ENCODE measurements around the gene CEP131.
"Not testable (repeated sequence)": the region's sequence is repeated elsewhere in the genome, so short reads cannot be mapped to it uniquely, and the experiment has no call there.

The CEP131 gene

GRCh38 chr17:81165246-81166032 is 57.3 kb downstream of the CEP131 start, which contains the start of gene PVALEF:
Gene PVALEF, plus strand, starts transcription at chr17:81165507. Its CDS starts 15,720 bp downstream, at chr17:81181227.
- DNase-seq (ENCODE audit: low spot score), result peak; percentile 86

- DNase-seq (ENCODE audit: low spot score), result no peak
Observed at GRCh38 chr17:81164371-81165245, 58.2 kb downstream of the CEP131 start.

GRCh38 chr17:81163703-81164370 is 58.9 kb downstream of the CEP131 start:
- no peak for DNase-seq (ENCODE audit: low spot score)

GRCh38 chr17:81163051-81163695 is 59.6 kb downstream of the CEP131 start:
- no peak for DNase-seq (ENCODE audit: low spot score)

GRCh38 chr17:81162491-81162890 is 60.3 kb downstream of the CEP131 start:
- no peak for DNase-seq (ENCODE audit: low spot score)

- DNase-seq (ENCODE audit: low spot score), result no peak
Observed at GRCh38 chr17:81161972-81162371, 60.8 kb downstream of the CEP131 start.

GRCh38 chr17:81161536-81161935 is 61.2 kb downstream of the CEP131 start:
- no peak for DNase-seq (ENCODE audit: low spot score)

GRCh38 chr17:81160747-81161453 is 61.9 kb downstream of the CEP131 start:
- no peak for DNase-seq (ENCODE audit: low spot score)

GRCh38 chr17:81160306-81160705 is 62.5 kb downstream of the CEP131 start:
- no peak for DNase-seq (ENCODE audit: low spot score)

- no peak for DNase-seq (ENCODE audit: low spot score)
Observed at GRCh38 chr17:81159611-81160265, 63.0 kb downstream of the CEP131 start.

GRCh38 chr17:81158688-81159590 is 63.8 kb downstream of the CEP131 start:
- DNase-seq (ENCODE audit: low spot score), result no peak

- no peak for DNase-seq (ENCODE audit: low spot score)
Observed at GRCh38 chr17:81157848-81158687, 64.7 kb downstream of the CEP131 start.

GRCh38 chr17:81156866-81157805 is 65.6 kb downstream of the CEP131 start:
- DNase-seq (ENCODE audit: low spot score), result no peak

- no peak for DNase-seq (ENCODE audit: low spot score)
Observed at GRCh38 chr17:81154961-81155360, 67.8 kb downstream of the CEP131 start.

- DNase-seq (ENCODE audit: low spot score), result not testable (repeated sequence)
Observed at GRCh38 chr17:81154016-81154415, 68.7 kb downstream of the CEP131 start.

- DNase-seq (ENCODE audit: low spot score), result no peak
Observed at GRCh38 chr17:81153340-81153803, 69.4 kb downstream of the CEP131 start.

GRCh38 chr17:81152288-81152828 is 70.4 kb downstream of the CEP131 start:
- no peak for DNase-seq (ENCODE audit: low spot score)

Data from iPS-NIHi11 (cell line).